ENCODE measurements around the gene TRIM10. TPM values are rescaled to one million over a fixed set of nuclear protein-coding genes. Genes with fewer than 3 reads are reported as not detected.

Gene TRIM10, protein sequence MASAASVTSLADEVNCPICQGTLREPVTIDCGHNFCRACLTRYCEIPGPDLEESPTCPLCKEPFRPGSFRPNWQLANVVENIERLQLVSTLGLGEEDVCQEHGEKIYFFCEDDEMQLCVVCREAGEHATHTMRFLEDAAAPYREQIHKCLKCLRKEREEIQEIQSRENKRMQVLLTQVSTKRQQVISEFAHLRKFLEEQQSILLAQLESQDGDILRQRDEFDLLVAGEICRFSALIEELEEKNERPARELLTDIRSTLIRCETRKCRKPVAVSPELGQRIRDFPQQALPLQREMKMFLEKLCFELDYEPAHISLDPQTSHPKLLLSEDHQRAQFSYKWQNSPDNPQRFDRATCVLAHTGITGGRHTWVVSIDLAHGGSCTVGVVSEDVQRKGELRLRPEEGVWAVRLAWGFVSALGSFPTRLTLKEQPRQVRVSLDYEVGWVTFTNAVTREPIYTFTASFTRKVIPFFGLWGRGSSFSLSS
- not detected in 2 replicates for total RNA-seq (2014; rRNA removed; shearing (Covaris generic))

DNA sequence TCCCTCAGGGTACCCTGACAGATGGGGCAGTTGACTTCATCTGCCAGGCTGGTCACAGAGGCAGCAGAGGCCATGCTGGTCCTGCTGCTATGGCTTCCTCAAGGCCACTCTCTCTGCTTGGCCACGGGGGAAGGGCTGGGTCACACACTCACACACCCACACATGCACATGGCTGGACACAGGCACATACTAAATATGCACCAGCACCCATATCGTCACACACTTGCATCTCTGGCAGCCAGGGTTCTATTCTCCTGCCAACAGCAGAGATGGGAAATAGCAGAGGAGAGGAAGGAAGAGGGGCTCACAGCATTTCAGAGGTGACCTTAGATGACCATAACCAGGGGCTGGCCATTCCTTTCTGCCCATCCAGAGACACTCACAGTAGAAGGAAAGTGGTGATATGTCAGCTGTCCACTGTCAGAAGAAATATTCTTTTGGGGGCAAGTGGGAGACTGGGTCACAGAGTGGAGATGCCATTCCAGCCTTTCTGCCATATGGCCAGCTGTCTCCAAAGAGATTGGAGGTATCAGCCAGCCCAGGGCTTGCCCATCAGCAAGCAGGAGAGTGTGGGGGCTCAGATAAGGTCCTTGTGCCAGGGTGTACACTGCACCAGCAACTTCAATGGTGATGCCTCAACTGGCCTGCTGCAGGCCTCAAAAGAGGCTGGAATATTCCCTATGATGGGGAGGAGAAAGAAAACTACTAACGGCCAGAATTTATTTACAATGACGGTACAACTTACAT lies at the start of gene TRIM10:
TRIM10 (minus strand) TSS at position 427 of the 747 bp plus-strand sequence; CDS start at position 74, 353 bp downstream.
- no peak for DNase-seq (ENCODE audit: low read depth in 1 of 2, low spot score in 2 of 2)
- Histone ChIP-seq H3K4me3 (no peak within 1 kb of the TSS), H3K4me1 (replicated peaks) (peaks cover 4% of the 10 kb centered on the region), H3K9me3 (replicated peaks) (no peaks in the 10 kb centered on the region), H3K36me3 (no peaks in the 10 kb centered on the region), H3K27me3 (replicated peaks) (peaks cover 14% of the 10 kb centered on the region; the same call in 1 of the 2 replicates), H3K27ac (no peak within 1 kb of the TSS)

DNA sequence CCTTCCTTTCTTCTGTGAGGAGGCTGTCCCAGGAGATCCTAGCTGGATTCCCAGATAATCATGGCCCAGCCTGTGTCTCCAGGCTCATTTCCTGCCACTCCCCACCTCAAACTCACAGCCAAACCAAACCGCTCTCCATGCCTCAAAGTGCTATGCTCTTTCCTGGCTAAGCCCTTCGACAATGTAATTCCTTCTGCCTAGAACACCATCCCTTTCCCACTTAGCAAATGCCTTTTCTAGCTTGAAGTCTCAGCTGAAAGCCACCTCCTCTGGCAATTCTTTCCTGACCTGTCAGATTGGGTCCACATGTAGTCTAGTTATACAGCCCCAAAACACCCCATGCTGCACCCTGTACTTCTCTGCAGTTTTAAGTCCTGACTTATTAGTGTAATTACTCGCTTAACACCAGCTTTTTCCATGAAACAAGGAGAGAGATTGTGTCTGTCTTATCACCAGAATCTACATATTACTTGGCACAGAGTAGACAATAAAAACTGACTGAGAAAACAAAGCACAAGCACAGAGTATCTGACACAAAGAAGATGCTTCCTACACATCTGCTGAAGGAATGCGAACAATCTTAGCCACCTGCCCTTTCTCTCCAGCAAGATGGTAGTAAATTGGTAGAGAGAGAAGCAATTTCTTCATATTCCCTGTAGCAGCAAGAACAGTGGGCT lies 46.7 kb upstream of the TRIM10 start:
- peaks cover 42% of the 10 kb centered on the region for H3K36me3 ChIP-seq
- no peak for DNase-seq (ENCODE audit: low read depth in 1 of 2, low spot score in 2 of 2)
- no peak overlapping the region for H3K27ac ChIP-seq

DNA sequence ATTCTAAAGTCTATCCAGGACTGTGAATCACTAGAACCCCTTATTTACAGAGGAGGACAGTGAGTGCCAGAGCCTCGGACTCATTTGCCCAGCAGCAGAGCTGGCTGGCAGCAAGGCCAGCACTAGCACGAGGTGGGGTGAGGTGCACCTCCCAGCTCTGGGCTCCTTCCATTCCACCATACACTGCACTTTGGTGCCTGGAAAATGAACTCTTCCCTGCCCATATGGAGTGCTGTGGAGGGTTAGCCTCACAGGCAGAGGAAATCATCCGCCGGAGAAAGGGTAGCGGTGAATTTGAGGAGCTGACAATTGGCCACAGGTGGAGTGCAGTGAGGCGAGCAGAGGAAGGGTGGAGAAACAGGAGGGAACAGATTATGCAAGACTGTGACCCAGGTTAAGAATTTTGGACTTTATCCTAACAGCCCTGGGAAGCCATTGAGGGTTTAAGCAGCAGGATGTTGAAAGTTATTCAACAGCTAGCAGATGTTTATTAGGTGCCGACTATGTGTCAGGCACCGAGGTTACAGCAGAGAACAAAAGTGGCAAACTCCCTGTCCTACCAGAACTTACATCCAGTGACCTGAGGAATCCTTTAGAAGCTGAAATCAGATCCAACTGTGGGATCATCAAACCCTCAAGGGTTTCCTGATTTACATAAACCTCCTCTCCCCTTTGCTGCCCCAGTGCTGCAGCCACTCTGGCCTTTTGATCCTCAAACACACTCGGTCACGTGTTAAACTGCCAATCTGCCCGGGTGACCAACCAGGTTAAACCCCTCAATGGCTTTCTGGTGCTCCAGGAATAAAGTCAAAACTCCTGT lies 46.0 kb upstream of the TRIM10 start:
- peaks cover 27% of the 10 kb centered on the region for H3K4me1 ChIP-seq (replicated peaks)
- no peak overlapping the region for H3K27ac ChIP-seq
- H3K4me3 ChIP-seq = no peak overlapping the region
- no peak for DNase-seq (ENCODE audit: low read depth in 1 of 2, low spot score in 2 of 2)
- peaks cover 42% of the 10 kb centered on the region for H3K36me3 ChIP-seq
- no peaks in the 10 kb centered on the region for H3K9me3 ChIP-seq (replicated peaks)
- no peaks in the 10 kb centered on the region for H3K27me3 ChIP-seq (replicated peaks)

More for the DNA sequence above, 46.7 kb upstream of the TRIM10 start:
- Histone ChIP-seq H3K4me1 (replicated peaks) (peaks cover 30% of the 10 kb centered on the region), H3K27me3 (replicated peaks) (no peaks in the 10 kb centered on the region), H3K9me3 (replicated peaks) (no peaks in the 10 kb centered on the region), H3K4me3 (no peak overlapping the region)

DNA sequence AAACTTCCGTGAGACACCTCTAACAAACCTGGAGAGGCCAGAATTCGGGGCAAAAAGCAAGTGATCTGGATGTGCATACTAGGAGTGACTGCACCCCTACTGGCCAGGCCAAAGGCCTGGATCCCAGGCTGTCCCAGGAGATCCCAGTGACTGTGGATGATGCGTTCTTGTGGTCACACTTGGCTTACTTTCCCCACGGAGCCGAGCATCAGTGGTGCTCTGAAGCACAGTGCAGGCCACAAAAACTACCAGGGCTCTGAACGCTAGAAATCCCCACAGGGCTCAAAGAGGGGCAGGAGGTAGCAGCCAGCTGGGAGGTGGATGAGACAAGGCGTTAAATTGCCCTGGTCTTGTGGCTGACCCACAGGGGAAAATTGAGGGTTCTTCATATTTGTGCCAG lies 45.1 kb upstream of the TRIM10 start:
- no peak for DNase-seq (ENCODE audit: low read depth in 1 of 2, low spot score in 2 of 2)
- peaks cover 18% of the 10 kb centered on the region for H3K4me1 ChIP-seq (replicated peaks)
- no peak overlapping the region for H3K4me3 ChIP-seq
- no peaks in the 10 kb centered on the region for H3K27me3 ChIP-seq (replicated peaks)
- H3K36me3 ChIP-seq = peaks cover 41% of the 10 kb centered on the region
- H3K9me3 ChIP-seq (replicated peaks) = no peaks in the 10 kb centered on the region
- H3K27ac ChIP-seq = no peak overlapping the region

DNA sequence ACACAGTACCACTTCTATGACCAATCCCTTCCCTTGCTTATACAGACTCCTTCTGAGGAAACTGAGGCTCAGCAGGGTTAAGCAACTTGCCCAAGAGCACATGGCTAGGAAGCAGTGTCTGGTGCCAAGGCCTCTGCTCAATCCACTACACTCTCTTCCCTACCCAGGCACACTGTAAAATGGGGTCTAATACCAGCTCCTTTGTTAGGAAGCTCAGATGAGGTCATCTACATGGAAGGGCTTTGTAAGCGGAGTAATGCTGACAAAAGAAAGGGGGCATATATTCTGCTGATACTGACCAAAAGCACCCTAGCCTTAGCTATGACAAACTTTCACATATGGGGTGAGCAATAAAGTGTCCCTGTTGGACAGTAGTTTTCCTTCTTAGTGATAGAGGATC lies 43.1 kb upstream of the TRIM10 start:
- H3K27me3 ChIP-seq (replicated peaks) = no peaks in the 10 kb centered on the region
- no peaks in the 10 kb centered on the region for H3K9me3 ChIP-seq (replicated peaks)
- H3K36me3 ChIP-seq = peaks cover 45% of the 10 kb centered on the region
- no peak overlapping the region for H3K27ac ChIP-seq
- DNase-seq (ENCODE audit: low read depth in 1 of 2, low spot score in 2 of 2) = no peak
- H3K4me3 ChIP-seq = no peak overlapping the region
- peaks cover 8% of the 10 kb centered on the region for H3K4me1 ChIP-seq (replicated peaks)

DNA sequence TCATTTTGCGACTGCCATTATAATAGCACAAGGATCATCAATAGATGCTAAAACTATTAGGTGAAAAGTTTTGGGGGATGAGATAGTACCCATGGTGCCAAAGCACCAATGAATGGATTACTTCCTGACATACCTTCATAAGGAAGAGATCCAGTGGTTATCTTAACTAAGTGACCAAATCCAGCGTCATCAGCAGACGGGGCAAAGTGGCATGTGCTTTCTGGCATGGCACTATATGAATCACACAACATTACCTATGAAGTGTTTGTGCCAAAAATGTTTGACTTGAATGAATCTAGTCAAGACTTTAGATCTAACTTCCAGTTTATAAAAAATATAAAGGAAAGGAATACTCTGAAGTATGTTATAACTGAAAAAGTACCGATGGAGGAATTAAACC lies 41.4 kb upstream of the TRIM10 start:
- Histone ChIP-seq H3K9me3 (replicated peaks) (no peaks in the 10 kb centered on the region), H3K4me1 (replicated peaks) (peaks cover 4% of the 10 kb centered on the region), H3K27me3 (replicated peaks) (no peaks in the 10 kb centered on the region), H3K27ac (no peak overlapping the region), H3K4me3 (no peak overlapping the region), H3K36me3 (peaks cover 50% of the 10 kb centered on the region)
- DNase-seq (ENCODE audit: low read depth in 1 of 2, low spot score in 2 of 2) = no peak

DNA sequence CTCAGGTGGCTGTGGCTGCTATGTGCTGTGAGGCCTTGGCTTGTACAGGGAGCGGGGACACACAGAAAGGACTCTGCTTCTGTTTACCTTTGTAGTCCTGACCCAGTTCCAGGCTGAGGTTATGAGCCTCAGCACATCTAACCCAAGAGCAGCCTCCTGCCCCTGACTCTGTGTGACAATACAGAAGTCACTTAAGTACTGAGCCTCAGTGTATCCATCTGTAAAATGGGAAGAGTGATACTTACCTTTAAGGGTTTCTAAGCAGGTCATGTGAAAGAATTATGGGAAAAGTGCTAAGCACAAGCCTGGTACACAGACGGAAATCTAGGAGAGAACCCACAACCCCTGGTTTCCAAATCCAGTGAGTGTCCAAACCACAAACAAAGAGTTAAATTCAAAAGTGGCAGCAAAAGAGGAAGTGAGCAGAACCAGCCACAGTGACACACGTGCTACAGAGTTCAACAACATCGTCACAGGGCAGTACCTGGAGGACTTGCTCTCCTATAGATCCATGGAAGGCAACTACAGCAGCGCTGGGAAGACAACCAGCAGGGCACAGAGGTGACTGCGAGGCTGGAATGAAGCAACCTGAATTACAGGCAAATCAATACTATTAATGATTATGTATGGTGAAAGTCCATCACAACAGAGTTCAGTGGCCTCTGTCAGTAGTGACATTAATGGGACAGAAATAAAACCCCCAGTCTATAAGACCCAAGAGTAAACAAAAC lies 39.7 kb upstream of the TRIM10 start:
- Histone ChIP-seq H3K27me3 (replicated peaks) (no peaks in the 10 kb centered on the region), H3K9me3 (replicated peaks) (no peaks in the 10 kb centered on the region), H3K27ac (no peak overlapping the region), H3K4me1 (replicated peaks) (no peaks in the 10 kb centered on the region), H3K4me3 (no peak overlapping the region), H3K36me3 (peaks cover 57% of the 10 kb centered on the region)
- no peak for DNase-seq (ENCODE audit: low read depth in 1 of 2, low spot score in 2 of 2)

DNA sequence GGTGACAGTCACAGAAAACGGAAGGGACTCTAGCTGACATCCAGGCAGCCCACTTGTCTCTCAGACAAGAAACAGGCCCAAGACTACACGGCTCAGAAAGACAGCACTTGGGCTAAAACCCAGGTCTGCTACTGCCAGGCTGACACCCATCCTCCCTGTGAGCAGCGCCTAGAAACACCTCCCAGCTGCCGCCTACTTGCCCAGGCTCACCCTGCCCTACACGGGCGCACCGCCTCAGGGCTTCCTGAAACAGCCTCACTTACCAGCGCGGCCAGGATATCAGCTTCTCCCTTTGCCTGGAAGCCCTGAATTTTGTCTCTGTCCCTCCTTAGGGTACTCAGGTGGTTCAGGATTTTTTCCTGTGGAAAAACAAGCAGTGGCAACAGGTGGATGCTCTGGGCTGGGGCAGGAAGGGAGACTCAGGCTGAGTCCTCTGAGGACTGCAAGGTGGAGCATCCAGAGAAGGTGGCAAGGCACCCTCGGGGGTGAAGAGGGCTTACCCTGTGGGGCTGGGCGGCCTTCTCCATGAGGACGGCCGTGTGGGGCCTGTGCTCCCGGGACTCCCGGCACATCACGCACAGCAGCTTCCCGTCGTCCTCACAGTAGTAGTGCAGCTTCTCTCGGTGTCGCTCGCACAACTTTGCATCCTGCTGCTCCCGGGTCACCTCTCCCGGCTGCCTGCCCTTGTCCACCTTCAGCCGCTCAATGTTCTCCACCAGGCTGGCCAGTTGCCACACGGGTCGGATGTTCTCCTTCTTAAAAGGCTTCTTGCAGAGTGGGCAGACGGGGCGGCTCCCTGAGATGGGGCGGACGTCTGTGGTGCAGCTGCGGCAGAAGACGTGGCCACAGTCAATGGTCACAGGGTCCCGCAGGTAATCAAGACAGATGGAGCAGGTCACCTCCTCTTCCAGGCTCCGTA lies 37.4 kb upstream of the TRIM10 start:
- Histone ChIP-seq H3K27ac (no peak overlapping the region), H3K36me3 (peaks cover 67% of the 10 kb centered on the region), H3K9me3 (replicated peaks) (no peaks in the 10 kb centered on the region), H3K27me3 (replicated peaks) (no peaks in the 10 kb centered on the region), H3K4me1 (replicated peaks) (no peaks in the 10 kb centered on the region), H3K4me3 (no peak overlapping the region)
- DNase-seq (ENCODE audit: low read depth in 1 of 2, low spot score in 2 of 2) = no peak

DNA sequence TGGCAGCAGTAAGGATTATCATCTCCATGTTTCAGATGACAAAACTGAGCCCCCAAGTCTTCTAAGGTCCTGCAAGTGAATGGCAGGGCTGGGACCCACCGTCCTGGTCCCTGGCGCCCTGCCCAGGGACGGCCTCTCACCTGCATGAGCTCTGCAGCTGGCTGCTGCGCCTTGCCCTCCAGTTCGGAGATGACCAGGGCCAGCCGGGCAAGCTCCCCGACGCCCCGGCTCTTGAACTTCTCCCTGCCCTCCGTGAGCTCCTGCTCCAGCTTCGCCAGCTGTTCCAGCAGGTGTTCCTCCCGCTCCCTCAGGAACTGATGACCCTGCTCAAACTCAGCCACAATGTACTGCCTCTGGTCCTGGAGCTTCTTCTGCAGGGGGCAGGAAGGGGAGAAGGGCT lies 35.4 kb upstream of the TRIM10 start:
- H3K27me3 ChIP-seq (replicated peaks) = no peaks in the 10 kb centered on the region

DNA sequence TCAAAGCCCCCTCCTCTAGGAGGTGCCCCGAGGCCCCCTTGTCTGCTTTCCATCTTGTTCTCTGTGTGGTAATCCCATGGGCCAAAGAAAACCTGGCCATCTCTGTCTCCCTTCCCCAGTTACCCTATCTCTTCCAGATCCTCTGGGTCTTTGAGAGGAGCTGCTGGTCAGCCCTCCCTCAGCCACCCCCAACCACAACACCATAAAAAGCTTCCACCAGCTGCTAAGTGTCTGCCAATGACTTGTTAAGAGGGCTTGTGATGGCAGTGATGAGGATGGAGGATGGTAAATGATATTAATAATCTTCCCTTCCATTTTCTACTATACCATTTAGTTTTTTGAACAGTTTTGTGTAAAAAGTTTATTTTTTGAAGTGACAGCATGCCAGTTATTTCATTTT lies 34.9 kb upstream of the TRIM10 start:
- DNase-seq (ENCODE audit: low read depth in 1 of 2, low spot score in 2 of 2) = no peak
- Histone ChIP-seq H3K27ac (no peak overlapping the region), H3K4me3 (no peak overlapping the region), H3K27me3 (replicated peaks) (no peaks in the 10 kb centered on the region), H3K4me1 (replicated peaks) (no peaks in the 10 kb centered on the region), H3K9me3 (replicated peaks) (no peaks in the 10 kb centered on the region), H3K36me3 (peaks cover 81% of the 10 kb centered on the region)

More for the DNA sequence above, 35.4 kb upstream of the TRIM10 start:
- Histone ChIP-seq H3K4me3 (no peak overlapping the region), H3K36me3 (peaks cover 83% of the 10 kb centered on the region), H3K27ac (no peak overlapping the region), H3K9me3 (replicated peaks) (no peaks in the 10 kb centered on the region), H3K4me1 (replicated peaks) (no peaks in the 10 kb centered on the region)
- no peak for DNase-seq (ENCODE audit: low read depth in 1 of 2, low spot score in 2 of 2)

DNA sequence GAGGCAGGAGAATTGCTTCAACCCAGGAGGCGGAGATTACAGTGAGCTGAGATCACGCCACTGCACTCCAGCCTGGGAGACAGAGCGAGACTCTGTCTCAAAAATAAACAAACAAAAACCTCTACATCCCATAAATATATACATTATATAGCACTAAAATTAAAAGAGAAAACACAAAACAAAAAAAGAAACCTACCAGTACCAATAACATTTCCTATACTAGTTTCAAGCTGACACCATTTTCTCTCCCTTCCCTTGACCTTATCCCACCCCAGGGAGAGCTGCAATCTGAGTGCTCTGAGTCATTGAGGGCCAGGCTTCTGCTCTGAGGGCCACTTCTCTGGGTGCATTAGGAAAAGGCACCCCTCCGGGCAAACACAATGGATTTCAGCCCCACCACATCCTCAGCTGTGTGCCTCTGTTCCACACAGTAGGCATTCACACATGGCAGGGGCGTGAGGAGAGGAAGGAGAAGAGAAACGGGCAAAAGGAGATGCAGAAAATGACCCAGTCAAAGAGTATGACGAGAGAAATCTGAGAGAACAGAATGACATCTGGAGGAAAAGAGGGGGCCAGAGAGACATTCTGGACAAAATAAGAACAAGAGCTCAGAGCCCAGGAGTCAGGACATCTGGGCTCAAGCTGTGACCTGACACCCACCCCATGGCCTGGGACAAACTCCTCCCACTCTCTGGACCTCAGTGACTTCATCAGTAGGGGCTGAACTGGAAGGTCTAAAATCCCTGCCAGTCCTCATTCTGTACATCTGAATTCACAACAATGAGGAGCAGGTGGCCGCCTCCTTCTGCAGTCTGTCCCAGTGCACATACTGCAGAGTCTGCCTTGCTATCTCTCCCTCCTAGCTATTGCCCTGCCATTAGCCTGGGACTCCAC lies 34.0 kb upstream of the TRIM10 start:
- H3K9me3 ChIP-seq (replicated peaks) = no peaks in the 10 kb centered on the region
- no peaks in the 10 kb centered on the region for H3K4me1 ChIP-seq (replicated peaks)
- H3K36me3 ChIP-seq = peaks cover 81% of the 10 kb centered on the region
- H3K4me3 ChIP-seq = no peak overlapping the region
- no peak for DNase-seq (ENCODE audit: low read depth in 1 of 2, low spot score in 2 of 2)
- H3K27ac ChIP-seq = no peak overlapping the region
- H3K27me3 ChIP-seq (replicated peaks) = no peaks in the 10 kb centered on the region
